Stomach (tissue), 9 donors: Measurements from ENCODE around the gene ITPRID2. TPM values are rescaled to one million over a fixed set of nuclear protein-coding genes. Genes with fewer than 3 reads are reported as not detected.

Source experiments
- DNase-seq, 2 donors: peaks; one replicate each; pipeline versions ENCODE4 v3.0.0 to v3.0.0-alpha.2; 2013 to 2019
- H3K27ac ChIP-seq, 5 donors: fragments of 200-600 bp in 4 of 5; sonication (generic) in 4 of 5; one replicate each; pipeline ENCODE4 v1.5.1; 2013 to 2019; ENCODE audit warnings: mild to moderate bottlenecking in 1 of 5, moderate library complexity in 1 of 5
- H3K27me3 ChIP-seq, 3 donors: fragments of 200-600 bp; sonication (generic); one replicate each; pipeline ENCODE4 v1.5.1; 2017 to 2019; ENCODE audit warnings: mixed run types in 1 of 3
- H3K36me3 ChIP-seq, 4 donors: fragments of 200-600 bp; sonication (generic); 1 replicate in 3 of 4; 2 replicates in 1 of 4; pipeline ENCODE4 v1.5.1; 2016 to 2019
- H3K4me1 ChIP-seq, 4 donors: fragments of 200-600 bp; sonication (generic); one replicate each; pipeline ENCODE4 v1.5.1; 2016 to 2019
- H3K4me3 ChIP-seq, 4 donors: fragments of 200-600 bp; sonication (generic) in 3 of 4; one replicate each; pipeline ENCODE4 v1.5.1; 2016 to 2019; ENCODE audit warnings: mild to moderate bottlenecking in 1 of 4
- H3K9me3 ChIP-seq, 4 donors: fragments of 200-600 bp; sonication (generic); one replicate each; pipeline ENCODE4 v1.5.1; 2016 to 2019
- CTCF ChIP-seq, 7 experiments: fragments of 450-650 bp in 4 of 7; fragments of 200-600 bp in 3 of 7; sonication (generic) in 3 of 7; IDR thresholded peaks; one replicate each; pipeline ENCODE4 v1.5.1; 2016 to 2019; ENCODE audit warnings: antibody characterized with exemption in 7 of 7, control low read depth in 2 of 7, mild to moderate bottlenecking in 1 of 7
- EP300 ChIP-seq: sonication (generic); formaldehyde crosslinking; IDR thresholded peaks from one replicate; pipeline ENCODE4 v1.6.1; 2017; ENCODE audit warnings: antibody characterized with exemption
- POLR2A ChIP-seq, 4 donors: fragments of 450-650 bp; IDR thresholded peaks; one replicate each; pipeline ENCODE4 v1.6.1; 2016; ENCODE audit warnings: antibody characterized with exemption in 4 of 4, control low read depth in 2 of 4, mild to moderate bottlenecking in 1 of 4, moderate library complexity in 1 of 4
- POLR2AphosphoS5 ChIP-seq, 3 donors: sonication (generic); formaldehyde crosslinking; IDR thresholded peaks; one replicate each; pipeline ENCODE4 v1.6.1; 2016; ENCODE audit warnings: antibody characterized with exemption in 3 of 3
- WGBS, 5 donors: extraction: QIAGEN DNeasy Blood & Tissue Kit in 3 of 5; methylation state at CpG; one replicate each; pipeline versions ENCODE4 v1.1.5 to v1.1.7; 2013 to 2018; 5-methylcytosine and 5-hydroxymethylcytosine counted together
- intact Hi-C: fragments of 100-400 bp; cut with DNase I; formaldehyde crosslinking; loops from one replicate; pipeline ENCODE4 v1.15.1; 2023; ENCODE audit warnings: low total_unique reads
- polyA plus RNA-seq, 3 donors: library from polyadenylated mRNA; stranded (reverse); fragments of 200-250 nt; gene quantifications; one replicate each; pipeline ENCODE4 v1.2.3, GENCODE V29; 2013
- total RNA-seq, 5 donors: library from RNA; depleted of rRNA; stranded (reverse); fragments of >200 nt; gene quantifications; one replicate each; pipeline versions ENCODE4 v1.1.0 to v1.2.3, GENCODE V29; 2014 to 2016
- donor health status: healthy with polysubstance abuse.
- donor health status: Bipolar disorder and iron deficiency.
- donor health status: healthy.

ITPRID2 gene
- total and polyA plus RNA-seq, 8 donors = 19.4 to 222 (median 102) TPM

GRCh38 chr2:181916726-181917718 lies 25.5 kb downstream of the ITPRID2 start:
- Histone ChIP-seq H3K36me3 (peaks cover 49 to 100% (median 96%) of the 10 kb centered on the region in 4 donors), H3K4me1 (peaks cover 0 to 21% (median 10%) of the 10 kb centered on the region in 4 donors), H3K27me3 (no peaks in the 10 kb centered on the region), H3K9me3 (no peaks in the 10 kb centered on the region), H3K27ac (no peak overlapping the region), H3K4me3 (no peak overlapping the region)
- intact Hi-C loops = no loop called here
- 55 to 79% (median 68%) methylated on average over 5 of the region's 5 CpGs for WGBS, 5 donors
- DNase-seq = no peak
- TF ChIP-seq EP300 (no peak), POLR2A (IDR thresholded peaks at IDR 0.05) (no peak), CTCF (IDR thresholded peaks at IDR 0.05) (no peak), POLR2AphosphoS5 (IDR thresholded peaks at IDR 0.05) (no peak)

- no peaks in the 10 kb centered on the region for H3K27me3 ChIP-seq
- peaks cover 53 to 100% (median 99%) of the 10 kb centered on the region in 4 donors for H3K36me3 ChIP-seq
- no peaks in the 10 kb centered on the region for H3K9me3 ChIP-seq
- DNase-seq = no peak
- no peak overlapping the region for H3K4me3 ChIP-seq
- intact Hi-C loops = no loop called here
- no peak for TF ChIP-seq POLR2A (IDR thresholded peaks at IDR 0.05)
- no peak for TF ChIP-seq CTCF (IDR thresholded peaks at IDR 0.05)
- no peak for TF ChIP-seq EP300
- peaks cover 0 to 28% (median 6%) of the 10 kb centered on the region in 4 donors for H3K4me1 ChIP-seq
- H3K27ac ChIP-seq = no peak overlapping the region
- WGBS, 5 donors = 62 to 80% (median 69%) methylated on average over 5 of the region's 5 CpGs
Measured at GRCh38 chr2:181918188-181918587, 26.7 kb downstream of the ITPRID2 start.

GRCh38 chr2:181923121-181923520 lies 31.6 kb downstream of the ITPRID2 start:
- H3K27me3 ChIP-seq = no peaks in the 10 kb centered on the region
- DNase-seq = no peak
- H3K9me3 ChIP-seq = no peaks in the 10 kb centered on the region
- 23 to 52% (median 46%) methylated on average over 1 of the region's 1 CpG for WGBS, 5 donors
- H3K36me3 ChIP-seq = peaks cover 27 to 84% (median 78%) of the 10 kb centered on the region in 4 donors
- intact Hi-C loops = no loop called here
- TF ChIP-seq POLR2AphosphoS5 (IDR thresholded peaks at IDR 0.05) (no peak), CTCF (IDR thresholded peaks at IDR 0.05) (no peak), POLR2A (IDR thresholded peaks at IDR 0.05) (no peak), EP300 (no peak)
- H3K4me1 ChIP-seq = peaks cover 0 to 38% (median 14%) of the 10 kb centered on the region in 4 donors
- H3K27ac ChIP-seq = no peak overlapping the region
- no peak overlapping the region for H3K4me3 ChIP-seq

- 36 to 61% (median 46%) methylated on average over 2 of the region's 2 CpGs for WGBS, 5 donors
- Histone ChIP-seq H3K4me3 (no peak overlapping the region), H3K27ac (no peak overlapping the region), H3K27me3 (no peaks in the 10 kb centered on the region), H3K9me3 (no peaks in the 10 kb centered on the region), H3K4me1 (peaks cover 0 to 34% (median 14%) of the 10 kb centered on the region in 4 donors), H3K36me3 (peaks cover 24 to 83% (median 76%) of the 10 kb centered on the region in 4 donors)
- TF ChIP-seq POLR2AphosphoS5 (IDR thresholded peaks at IDR 0.05) = no peak
- no peak for TF ChIP-seq EP300
- TF ChIP-seq POLR2A (IDR thresholded peaks at IDR 0.05) = no peak
- TF ChIP-seq CTCF (IDR thresholded peaks at IDR 0.05) = no peak
- intact Hi-C loops = no loop called here
- no peak for DNase-seq
Measured at GRCh38 chr2:181924336-181924735, 32.8 kb downstream of the ITPRID2 start.
